NCI-H1436 treated with DMSO at 0.1 percent for 48 hours (cell line): Measurements from ENCODE around the gene CRADD.

ENCODE experiments used
- DNase-seq: peaks from one replicate; lab custom pipeline; 2025; lab: John Stamatoyannopoulos, UW

CRADD gene

GRCh38 chr12:93939641-93940325 is 262.6 kb downstream of the CRADD start:
- no peak for DNase-seq

GRCh38 chr12:93943780-93944179 is 266.6 kb downstream of the CRADD start:
- DNase-seq = no peak

- DNase-seq = no peak
Observed at GRCh38 chr12:93944201-93944600, 267.0 kb downstream of the CRADD start.
